VCaP (cell line): Measurements from ENCODE around the gene RIPK3.

Experiments
- H3K27ac ChIP-seq: fragments of 450-650 bp; 2 replicates; pipeline ENCODE4 v1.5.1; 2017
- TF ChIP-seq, protein P1 (sequence below): fragments of 450-650 bp; conservative IDR thresholded peaks from 2 replicates; pipeline ENCODE4 v1.5.1; 2017; ENCODE audit warnings: mild to moderate bottlenecking, moderate library complexity

Gene RIPK3

DNA sequence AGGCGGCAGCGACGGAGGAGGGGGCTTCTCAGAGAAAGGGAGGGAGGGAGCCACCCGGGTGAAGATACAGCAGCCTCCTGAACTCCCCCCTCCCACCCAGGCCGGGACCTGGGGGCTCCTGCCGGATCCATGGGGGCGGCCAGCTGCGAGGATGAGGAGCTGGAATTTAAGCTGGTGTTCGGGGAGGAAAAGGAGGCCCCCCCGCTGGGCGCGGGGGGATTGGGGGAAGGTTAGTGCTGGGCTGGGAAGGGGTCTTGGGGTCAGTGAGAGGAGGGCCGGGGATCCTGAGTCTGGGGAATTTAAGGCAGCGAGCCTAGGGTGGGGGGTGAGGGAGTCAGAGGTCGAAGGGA is 28.4 kb upstream of the RIPK3 start:
- TF ChIP-seq, protein P1, sequence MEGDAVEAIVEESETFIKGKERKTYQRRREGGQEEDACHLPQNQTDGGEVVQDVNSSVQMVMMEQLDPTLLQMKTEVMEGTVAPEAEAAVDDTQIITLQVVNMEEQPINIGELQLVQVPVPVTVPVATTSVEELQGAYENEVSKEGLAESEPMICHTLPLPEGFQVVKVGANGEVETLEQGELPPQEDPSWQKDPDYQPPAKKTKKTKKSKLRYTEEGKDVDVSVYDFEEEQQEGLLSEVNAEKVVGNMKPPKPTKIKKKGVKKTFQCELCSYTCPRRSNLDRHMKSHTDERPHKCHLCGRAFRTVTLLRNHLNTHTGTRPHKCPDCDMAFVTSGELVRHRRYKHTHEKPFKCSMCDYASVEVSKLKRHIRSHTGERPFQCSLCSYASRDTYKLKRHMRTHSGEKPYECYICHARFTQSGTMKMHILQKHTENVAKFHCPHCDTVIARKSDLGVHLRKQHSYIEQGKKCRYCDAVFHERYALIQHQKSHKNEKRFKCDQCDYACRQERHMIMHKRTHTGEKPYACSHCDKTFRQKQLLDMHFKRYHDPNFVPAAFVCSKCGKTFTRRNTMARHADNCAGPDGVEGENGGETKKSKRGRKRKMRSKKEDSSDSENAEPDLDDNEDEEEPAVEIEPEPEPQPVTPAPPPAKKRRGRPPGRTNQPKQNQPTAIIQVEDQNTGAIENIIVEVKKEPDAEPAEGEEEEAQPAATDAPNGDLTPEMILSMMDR = no peak
- H3K27ac ChIP-seq = peak overlapping the region; percentile 91; the same call in 1 of the 2 replicates

DNA sequence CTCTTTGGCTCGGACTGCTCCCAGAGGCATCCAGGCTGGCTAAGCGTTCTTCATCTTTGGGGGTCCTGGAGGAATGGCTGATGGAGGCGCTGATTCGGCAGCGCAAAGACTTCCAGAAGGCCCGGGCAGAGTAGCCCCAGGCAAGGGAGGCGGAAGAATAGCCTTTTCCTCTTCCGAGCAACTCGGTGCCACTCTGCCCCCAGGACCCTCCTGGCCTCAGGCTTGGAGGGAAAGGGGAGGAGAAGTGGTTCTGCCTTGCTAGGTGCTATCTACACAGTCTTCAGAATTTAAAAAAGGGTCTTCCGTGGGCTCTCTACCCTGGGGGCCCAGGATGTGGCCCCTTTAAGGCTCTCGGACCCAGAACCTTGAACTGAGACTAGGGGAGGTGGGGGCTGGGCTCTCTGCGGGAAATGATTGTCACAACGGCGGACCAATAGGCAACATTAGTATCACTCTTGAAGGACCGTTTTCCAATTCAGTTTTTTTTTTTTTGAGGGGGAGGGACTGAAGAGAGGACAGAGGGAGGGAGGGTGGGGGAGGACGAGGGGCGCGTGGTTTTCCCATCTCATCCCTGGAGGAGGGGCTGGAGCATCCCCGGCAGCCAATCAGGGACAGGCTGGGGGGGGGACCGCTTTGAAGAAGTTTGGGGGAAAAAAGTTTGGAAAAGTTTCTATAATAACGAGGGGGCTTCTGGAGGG is 27.9 kb upstream of the RIPK3 start, which contains the start of gene NFATC4:
NFATC4 (plus strand) TSS at position 671 of the 698 bp plus-strand sequence. CDS start 157 bp downstream, outside the sequence.
- TF ChIP-seq, protein P1 = no peak
- peak within 1 kb of the TSS; percentile 91 for H3K27ac ChIP-seq

DNA sequence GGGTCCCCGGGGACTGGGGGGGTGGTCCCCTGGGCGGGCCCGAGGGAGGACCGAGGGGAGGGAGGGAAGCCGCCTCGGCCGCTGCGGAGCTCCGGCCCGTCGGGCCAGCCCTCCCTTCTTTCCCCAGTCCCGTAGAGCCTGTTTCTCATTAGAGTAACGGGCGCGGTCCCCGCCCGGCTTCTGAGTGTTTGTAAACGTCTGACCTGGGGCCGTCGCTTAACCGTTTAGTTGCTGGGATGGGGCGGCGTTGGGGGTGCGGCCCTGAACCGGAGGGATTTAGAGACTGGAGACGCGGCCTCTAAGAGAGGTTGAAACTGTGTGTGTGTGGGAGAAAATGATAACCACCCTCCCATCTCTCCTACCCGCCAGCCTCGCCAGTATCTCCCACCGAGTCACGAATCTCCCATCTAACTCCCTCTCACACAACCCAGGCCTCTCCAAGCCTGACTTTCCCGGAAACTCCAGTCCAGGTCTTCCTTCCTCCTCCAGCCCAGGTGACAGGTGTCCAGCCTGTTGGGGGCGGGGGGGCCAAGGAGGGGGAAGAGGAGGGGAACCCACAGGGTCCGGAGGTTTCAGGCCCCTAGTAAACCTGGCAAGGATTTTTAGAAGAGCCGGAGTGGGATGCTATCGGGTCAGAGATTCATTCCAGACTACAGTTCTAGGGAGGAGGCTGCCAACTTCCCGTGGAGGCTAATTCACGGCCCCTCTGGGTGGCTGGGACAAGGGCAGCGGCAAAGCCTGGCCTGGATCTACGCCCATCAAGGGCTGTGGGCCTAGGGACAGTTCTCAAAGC is 27.1 kb upstream of the RIPK3 start:
- H3K27ac ChIP-seq = peak overlapping the region; percentile 91
- TF ChIP-seq, protein P1 = no peak

DNA sequence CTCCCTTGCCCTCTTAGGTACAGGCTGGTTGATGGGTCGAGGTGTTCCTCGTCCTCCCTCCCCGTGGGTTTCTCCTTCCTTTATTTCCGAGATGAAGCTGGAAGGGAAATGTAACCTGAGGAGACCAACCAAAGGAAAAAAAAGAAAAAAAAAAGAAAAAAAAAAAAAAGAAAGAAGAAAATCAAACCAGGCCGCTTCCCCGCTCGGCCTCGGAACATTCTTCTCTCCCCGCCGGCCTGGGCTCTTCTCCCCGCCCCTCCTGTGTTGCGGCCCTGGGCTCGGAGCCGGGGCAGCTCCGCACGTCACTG is 26.6 kb upstream of the RIPK3 start:
- H3K27ac ChIP-seq = peak overlapping the region; percentile 91
- TF ChIP-seq, protein P1 = no peak

DNA sequence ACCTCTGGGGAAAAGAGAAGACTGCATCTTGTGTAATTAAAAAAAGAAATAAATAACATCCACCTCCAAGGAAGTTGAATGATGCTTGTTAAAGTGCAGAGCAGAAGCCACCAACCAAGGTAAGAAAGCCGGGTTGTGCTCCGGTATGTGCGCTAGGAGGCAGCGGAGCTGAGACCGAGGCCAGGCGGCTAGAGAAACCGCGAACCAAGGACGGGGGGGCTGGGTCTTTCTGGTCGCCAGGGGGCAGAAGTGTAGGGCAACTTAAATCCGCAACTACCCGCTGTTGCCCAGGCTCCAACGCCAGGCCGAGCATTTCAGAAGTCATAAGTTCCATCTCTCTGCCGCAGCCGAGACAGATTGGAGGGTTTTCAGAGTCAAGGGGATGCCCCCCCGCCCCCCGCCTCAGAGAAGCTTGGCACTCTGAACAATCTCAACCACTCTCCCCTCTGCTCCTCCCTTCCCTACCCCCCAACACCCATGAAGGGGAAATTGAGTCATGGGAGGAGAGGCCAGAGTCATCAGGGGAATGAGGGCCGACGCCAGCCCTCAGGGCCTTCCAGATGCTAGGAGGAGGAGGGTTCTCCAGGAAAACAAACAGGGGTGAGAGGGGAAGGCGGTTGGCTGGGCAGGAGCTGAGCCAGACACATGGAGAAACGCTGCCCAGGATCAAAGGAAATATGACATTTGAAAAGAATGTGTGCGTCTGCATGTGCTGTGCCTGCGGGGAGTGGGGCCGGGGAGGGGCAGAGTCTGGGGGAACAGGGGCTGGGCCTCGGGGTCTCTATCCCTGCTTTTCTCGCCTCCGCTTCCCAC is 26.0 kb upstream of the RIPK3 start:
- peak overlapping the region; percentile 91 for H3K27ac ChIP-seq
- TF ChIP-seq, protein P1 = peak; percentile 74

DNA sequence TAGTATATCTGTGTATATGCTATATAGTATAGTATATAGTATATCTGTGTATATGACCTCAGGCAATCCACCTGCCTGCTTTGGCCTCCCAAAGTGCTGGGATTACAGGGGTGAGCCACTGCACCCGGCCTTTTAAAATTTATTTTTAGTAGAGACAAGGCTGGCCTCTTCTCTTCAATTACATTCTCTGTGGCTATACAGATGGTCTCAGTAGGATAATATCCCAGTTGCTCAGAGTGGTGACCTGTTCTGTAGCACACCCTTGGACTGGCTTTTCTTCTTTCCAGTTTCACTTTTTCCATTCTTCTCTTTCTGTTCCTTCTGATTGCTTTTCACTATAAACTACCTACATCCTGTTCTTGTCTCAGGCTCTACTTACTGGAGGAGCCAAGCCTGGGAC is 25.1 kb upstream of the RIPK3 start:
- H3K27ac ChIP-seq = peak overlapping the region; percentile 91
- TF ChIP-seq, protein P1 = no peak

DNA sequence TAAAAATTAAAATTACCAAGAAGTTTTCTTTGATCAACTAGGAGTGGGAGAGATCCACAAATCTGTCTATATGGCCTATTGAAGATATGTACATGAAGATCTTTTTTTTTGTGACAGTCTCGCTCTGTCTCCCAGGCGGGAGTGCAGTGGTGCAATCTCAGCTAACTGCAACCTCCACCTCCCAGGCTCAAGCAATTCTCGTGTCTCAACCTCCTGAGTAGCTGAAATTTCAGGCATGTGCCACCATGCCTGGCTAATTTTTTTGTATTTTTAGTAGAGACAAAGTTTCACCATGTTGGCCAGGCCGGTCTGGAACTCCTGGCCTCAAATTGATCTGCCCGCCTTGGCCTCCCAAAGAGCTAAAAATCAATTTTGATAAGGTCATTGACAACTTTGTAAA is 23.6 kb upstream of the RIPK3 start:
- no peak overlapping the region for H3K27ac ChIP-seq
- TF ChIP-seq, protein P1 = no peak
